Fibroblast of lung (primary cell): ENCODE measurements around the gene DEK. TPM values are rescaled to one million over a fixed set of nuclear protein-coding genes. Genes with fewer than 3 reads are reported as not detected.

Experiments
- DNase-seq, 2 donors: peaks; one replicate each; pipeline versions ENCODE4 v3.0.0 to v3.0.0-alpha.2; 2010; ENCODE audit warnings: low read depth in 2 of 2
- H2AFZ ChIP-seq: 2 replicates; pipeline ENCODE4 v1.5.1; 2012; ENCODE audit warnings: low read length, control low read depth, inconsistent platforms
- H3K27ac ChIP-seq: 2 replicates; pipeline ENCODE4 v1.5.1; 2011; ENCODE audit warnings: low read length, control low read depth; ENCODE audit not compliant: insufficient read depth
- H3K27me3 ChIP-seq: 2 replicates; pipeline ENCODE4 v1.5.1; 2011; ENCODE audit warnings: mild to moderate bottlenecking, low read length; ENCODE audit not compliant: control insufficient read depth, insufficient read depth
- H3K36me3 ChIP-seq: 2 replicates; pipeline ENCODE4 v1.5.1; 2011; ENCODE audit warnings: low read length; ENCODE audit not compliant: control insufficient read depth, insufficient read depth
- H3K4me1 ChIP-seq: 2 replicates; pipeline ENCODE4 v1.5.1; 2011; ENCODE audit warnings: low read length; ENCODE audit not compliant: control insufficient read depth, insufficient read depth; ENCODE audit errors: extremely low read depth
- H3K4me2 ChIP-seq: 2 replicates; pipeline ENCODE4 v1.5.1; 2011; ENCODE audit warnings: low read length, control low read depth; ENCODE audit not compliant: insufficient read depth; ENCODE audit errors: extremely low read depth
- H3K4me3 ChIP-seq, 4 experiments: fragments of 200-600 bp in 1 of 4; sonication (generic) in 1 of 4; replicated peaks in 1 of 4; 2 replicates each; pipeline ENCODE4 v1.5.1; 2011 to 2016; ENCODE audit warnings: low read length in 4 of 4, low read depth in 3 of 4, mild to moderate bottlenecking in 3 of 4, control low read depth in 2 of 4, inconsistent platforms in 1 of 4, mixed read lengths in 1 of 4; ENCODE audit not compliant: insufficient read depth in 1 of 4; ENCODE audit errors: control extremely low read depth in 1 of 4
- H3K79me2 ChIP-seq: 2 replicates; pipeline ENCODE4 v1.5.1; 2012; ENCODE audit warnings: mild to moderate bottlenecking, low read length, inconsistent platforms; ENCODE audit not compliant: control insufficient read depth, insufficient read depth
- H3K9ac ChIP-seq: 2 replicates; pipeline ENCODE4 v1.5.1; 2011; ENCODE audit warnings: mild to moderate bottlenecking, low read length, control low read depth; ENCODE audit not compliant: insufficient read depth
- H3K9me3 ChIP-seq: 2 replicates; pipeline ENCODE4 v1.5.1; 2012; ENCODE audit warnings: low read depth, low read length; ENCODE audit not compliant: control insufficient read depth, insufficient read depth
- H4K20me1 ChIP-seq: 2 replicates; pipeline ENCODE4 v1.5.1; 2011; ENCODE audit warnings: low read length; ENCODE audit not compliant: control insufficient read depth, insufficient read depth; ENCODE audit errors: extremely low read depth
- CTCF ChIP-seq, 2 donors: IDR thresholded peaks in 1 of 2; conservative IDR thresholded peaks in 1 of 2; 1 replicate in 1 of 2; 2 replicates in 1 of 2; pipeline ENCODE4 v1.5.1; 2011 to 2012; ENCODE audit warnings: low read length in 2 of 2, control low read depth in 1 of 2, inconsistent platforms in 1 of 2, low read depth in 1 of 2, mild to moderate bottlenecking in 1 of 2
- EZH2 ChIP-seq: IDR thresholded peaks from 2 replicates; pipeline ENCODE4 v1.5.1; 2012; ENCODE audit warnings: low read length, control low read depth, mild to moderate bottlenecking; ENCODE audit errors: missing control alignments
- polyA plus RNA-seq, 2 donors: library from polyadenylated mRNA; depleted of rRNA in 1 of 2; stranded (reverse) in 1 of 2; unstranded in 1 of 2; fragments of >200 nt; gene quantifications; 2 replicates each; pipeline ENCODE4 v1.2.1, GENCODE V29; 2011 to 2012; ENCODE audit warnings: missing spikeins in 1 of 2
- total RNA-seq: library from RNA; depleted of rRNA; stranded (reverse); fragments of >200 nt; gene quantifications from 2 replicates; pipeline ENCODE4 v1.2.1, GENCODE V29; 2014

DEK gene
- total and polyA plus RNA-seq, 2 donors (not counting 1 experiment from before 2014, with no cell fraction given): 108 to 148 TPM

- Histone ChIP-seq H3K9ac (no peak overlapping the region), H3K79me2 (no peaks in the 10 kb centered on the region), H3K9me3 (no peaks in the 10 kb centered on the region), H3K27ac (no peak overlapping the region), H2AFZ (no peak overlapping the region), H3K36me3 (no peaks in the 10 kb centered on the region), H3K27me3 (no peaks in the 10 kb centered on the region), H3K4me3 (no peak overlapping the region), H3K4me2 (no peak overlapping the region), H4K20me1 (no peaks in the 10 kb centered on the region), H3K4me1 (no peaks in the 10 kb centered on the region)
- TF ChIP-seq EZH2: no peak
- TF ChIP-seq CTCF (conservative IDR thresholded peaks at IDR 0.05 in 1 of 2, IDR thresholded peaks at IDR 0.05 in 1 of 2; ENCODE audit: low read depth in 1 of 2, low read length in 2 of 2): no peak
- DNase-seq: peak; percentile 8 to 95
Observed at GRCh38 chr6:18216411-18216810, 47.9 kb downstream of the DEK start.

- no peak overlapping the region for H3K27ac ChIP-seq
- no peak overlapping the region for H2AFZ ChIP-seq
- no peak overlapping the region for H3K9ac ChIP-seq
- no peaks in the 10 kb centered on the region for H3K4me1 ChIP-seq
- H3K79me2 ChIP-seq: no peaks in the 10 kb centered on the region
- DNase-seq: no peak
- no peak overlapping the region for H3K4me2 ChIP-seq
- no peaks in the 10 kb centered on the region for H4K20me1 ChIP-seq
- no peak overlapping the region for H3K4me3 ChIP-seq
- H3K27me3 ChIP-seq: no peaks in the 10 kb centered on the region
- TF ChIP-seq CTCF (conservative IDR thresholded peaks at IDR 0.05 in 1 of 2, IDR thresholded peaks at IDR 0.05 in 1 of 2; ENCODE audit: low read depth in 1 of 2, low read length in 2 of 2): no peak
- no peak for TF ChIP-seq EZH2
- H3K9me3 ChIP-seq: no peaks in the 10 kb centered on the region
- H3K36me3 ChIP-seq: no peaks in the 10 kb centered on the region
Observed at GRCh38 chr6:18215436-18215835, 48.9 kb downstream of the DEK start.

- Histone ChIP-seq H4K20me1 (no peaks in the 10 kb centered on the region), H3K79me2 (no peaks in the 10 kb centered on the region), H3K36me3 (no peaks in the 10 kb centered on the region), H3K9ac (no peak overlapping the region), H3K4me2 (no peak overlapping the region), H2AFZ (peak overlapping the region; percentile 1), H3K27me3 (no peaks in the 10 kb centered on the region), H3K9me3 (no peaks in the 10 kb centered on the region), H3K4me1 (no peaks in the 10 kb centered on the region), H3K27ac (no peak overlapping the region), H3K4me3 (peak overlapping the region in 1 of 4 experiments; percentile 14)
- TF ChIP-seq EZH2 (no peak), CTCF (conservative IDR thresholded peaks at IDR 0.05 in 1 of 2, IDR thresholded peaks at IDR 0.05 in 1 of 2; ENCODE audit: low read depth in 1 of 2, low read length in 2 of 2) (no peak)
- no peak for DNase-seq
Observed at GRCh38 chr6:18214003-18214402, 50.3 kb downstream of the DEK start.
